ENCODE results near the gene HOXC10. TPM values are rescaled to one million over a fixed set of nuclear protein-coding genes. Genes with fewer than 3 reads are reported as not detected.

Gene HOXC10
- total RNA-seq, 6 donors from 2014 or later = not detected

- Histone ChIP-seq H3K9me3 (no peaks in the 10 kb centered on the region), H3K36me3 (no peaks in the 10 kb centered on the region), H3K27ac (no peak overlapping the region), H3K4me1 (peaks cover 0 to 16% (median 7%) of the 10 kb centered on the region in 4 donors), H3K4me3 (no peak overlapping the region), H3K27me3 (peaks cover 3 to 80% (median 41%) of the 10 kb centered on the region in 4 donors)
- 23 to 26% methylated on average over 5 of the region's 5 CpGs for WGBS, 2 donors
- ATAC-seq (ENCODE audit: low FRiP score in 2 of 2) (no peak), DNase-seq (no peak)
- TF ChIP-seq POLR2A (IDR thresholded peaks at IDR 0.05) = no peak
- TF ChIP-seq POLR2AphosphoS5 (IDR thresholded peaks at IDR 0.05) = no peak
- no peak for TF ChIP-seq EP300 (IDR thresholded peaks at IDR 0.05)
- no peak for TF ChIP-seq CTCF (IDR thresholded peaks at IDR 0.05)
Observed at GRCh38 chr12:53941750-53942149, 43.2 kb upstream of the HOXC10 start.

- H3K4me3 ChIP-seq = no peak overlapping the region
- H3K36me3 ChIP-seq = no peaks in the 10 kb centered on the region
- ATAC-seq (ENCODE audit: low FRiP score in 2 of 2) (no peak), DNase-seq (no peak)
- no peak overlapping the region for H3K27ac ChIP-seq
- peaks cover 3 to 74% (median 37%) of the 10 kb centered on the region in 4 donors for H3K27me3 ChIP-seq
- 15 to 19% methylated on average over 2 of the region's 2 CpGs for WGBS, 2 donors
- no peaks in the 10 kb centered on the region for H3K9me3 ChIP-seq
- TF ChIP-seq POLR2A (IDR thresholded peaks at IDR 0.05) = no peak
- no peak for TF ChIP-seq POLR2AphosphoS5 (IDR thresholded peaks at IDR 0.05)
- TF ChIP-seq CTCF (IDR thresholded peaks at IDR 0.05) = no peak
- TF ChIP-seq EP300 (IDR thresholded peaks at IDR 0.05) = no peak
- peaks cover 0 to 16% (median 7%) of the 10 kb centered on the region in 4 donors for H3K4me1 ChIP-seq
Observed at GRCh38 chr12:53942467-53942997, 42.4 kb upstream of the HOXC10 start.

- DNase-seq = no peak
- H3K4me3 ChIP-seq = no peak overlapping the region
- no peak for ATAC-seq (ENCODE audit: low FRiP score in 2 of 2)
- H3K9me3 ChIP-seq = no peaks in the 10 kb centered on the region
- H3K4me1 ChIP-seq = peaks cover 0 to 6% (median 1%) of the 10 kb centered on the region in 4 donors
- WGBS, 2 donors = 15 to 18% methylated on average over 4 of the region's 4 CpGs
- TF ChIP-seq CTCF (IDR thresholded peaks at IDR 0.05) (no peak), EP300 (IDR thresholded peaks at IDR 0.05) (no peak), POLR2AphosphoS5 (IDR thresholded peaks at IDR 0.05) (no peak), POLR2A (IDR thresholded peaks at IDR 0.05) (no peak)
- H3K36me3 ChIP-seq = no peaks in the 10 kb centered on the region
- peaks cover 2 to 66% (median 26%) of the 10 kb centered on the region in 4 donors for H3K27me3 ChIP-seq
- H3K27ac ChIP-seq = no peak overlapping the region
Observed at GRCh38 chr12:53944209-53944608, 40.7 kb upstream of the HOXC10 start.

GRCh38 chr12:53944907-53945847 lies 39.8 kb upstream of the HOXC10 start:
- no peaks in the 10 kb centered on the region for H3K9me3 ChIP-seq
- no peaks in the 10 kb centered on the region for H3K4me1 ChIP-seq
- 4 to 8% methylated on average over 38 to 51 of the region's 51 CpGs for WGBS, 2 donors
- peaks cover 1 to 66% (median 21%) of the 10 kb centered on the region in 4 donors for H3K27me3 ChIP-seq
- TF ChIP-seq EP300 (IDR thresholded peaks at IDR 0.05) (no peak), CTCF (IDR thresholded peaks at IDR 0.05) (no peak), POLR2AphosphoS5 (IDR thresholded peaks at IDR 0.05) (no peak), POLR2A (IDR thresholded peaks at IDR 0.05) (no peak)
- H3K4me3 ChIP-seq = no peak overlapping the region
- DNase-seq = no peak
- no peak overlapping the region for H3K27ac ChIP-seq
- no peaks in the 10 kb centered on the region for H3K36me3 ChIP-seq
- ATAC-seq (ENCODE audit: low FRiP score in 2 of 2) = no peak
